Stimulated activated CD8-positive, alpha-beta memory T cell treated with anti-CD3 and anti-CD28 coated beads, Interleukin-7, amount 100 ng/mL, for 1 hour (primary cell): ENCODE data around the gene SH3GL1.

Source experiments
- DNase-seq, 2 donors: peaks; one replicate each; pipeline ENCODE4 v3.0.0-alpha.2; 2020; ENCODE audit warnings: low read depth in 2 of 2

Gene SH3GL1

GRCh38 chr19:4376028-4376670 is 24.2 kb downstream of the SH3GL1 start:
- DNase-seq: no peak

GRCh38 chr19:4375164-4376027 is 25.0 kb downstream of the SH3GL1 start:
- DNase-seq: no peak

- DNase-seq: no peak
Measured at GRCh38 chr19:4374498-4375163, 25.7 kb downstream of the SH3GL1 start.

- DNase-seq: no peak
Measured at GRCh38 chr19:4373601-4374497, 26.5 kb downstream of the SH3GL1 start.

- no peak for DNase-seq
Measured at GRCh38 chr19:4373013-4373367, 27.4 kb downstream of the SH3GL1 start.

- no peak for DNase-seq
Measured at GRCh38 chr19:4372165-4373012, 28.0 kb downstream of the SH3GL1 start.

- no peak for DNase-seq
Measured at GRCh38 chr19:4371247-4372164, 28.8 kb downstream of the SH3GL1 start.

- no peak for DNase-seq
Measured at GRCh38 chr19:4370418-4371041, 29.8 kb downstream of the SH3GL1 start.

GRCh38 chr19:4369888-4370260 is 30.5 kb downstream of the SH3GL1 start:
- DNase-seq: peak; percentile 45 to 47

- peak; percentile 24 to 34 for DNase-seq
Measured at GRCh38 chr19:4369109-4369887, 31.0 kb downstream of the SH3GL1 start.

GRCh38 chr19:4368128-4368820 is 32.1 kb downstream of the SH3GL1 start:
- DNase-seq: no peak

GRCh38 chr19:4367781-4368127 is 32.6 kb downstream of the SH3GL1 start:
- DNase-seq: no peak

GRCh38 chr19:4367336-4367723 is 33.0 kb downstream of the SH3GL1 start:
- DNase-seq: no peak

GRCh38 chr19:4366666-4367335 is 33.5 kb downstream of the SH3GL1 start:
- no peak for DNase-seq

- DNase-seq: no peak
Measured at GRCh38 chr19:4365791-4366665, 34.3 kb downstream of the SH3GL1 start.

- no peak for DNase-seq
Measured at GRCh38 chr19:4365341-4365740, 35.0 kb downstream of the SH3GL1 start.
